ENCODE results near the gene TGFBR3L. TPM values are rescaled to one million over a fixed set of nuclear protein-coding genes. Genes with fewer than 3 reads are reported as not detected.

The TGFBR3L gene
- total RNA-seq, 1 experiment from 2014 or later: 12.5 TPM

- H3K4me1 ChIP-seq (ENCODE audit: control insufficient read depth, insufficient read depth, low read length): peaks cover 32% of the 10 kb centered on the region
- CTCF ChIA-PET: no interaction called here
- POLR2A ChIA-PET: no interaction called here
Measured at GRCh38 chr19:7932276-7932929, 17.8 kb downstream of the TGFBR3L start.

GRCh38 chr19:7932930-7933300 lies 18.3 kb downstream of the TGFBR3L start:
- DNase-seq (ENCODE audit: low read depth, low spot score) (no peak), ATAC-seq (no peak)
- in situ Hi-C loops (cut with HindIII; ENCODE audit: low pct_unique_long_range_greater_than_20kb, low sequenced_read_pairs) (no loop called here), intact Hi-C loops (cut with micrococcal nuclease; ENCODE audit: unreplicated experiment) (no loop called here)
- Histone ChIP-seq H3K4me1 (ENCODE audit: control insufficient read depth, insufficient read depth, low read length) (peaks cover 26% of the 10 kb centered on the region), H3K27me3 (ENCODE audit: control insufficient read depth, insufficient read depth, low read length) (no peaks in the 10 kb centered on the region), H3K9me3 (ENCODE audit: control insufficient read depth, insufficient read depth, low read depth, low read length) (no peaks in the 10 kb centered on the region), H3K36me3 (ENCODE audit: control insufficient read depth, insufficient read depth, low read length) (no peaks in the 10 kb centered on the region; the same call in 1 of the 2 replicates), H3K27ac (ENCODE audit: low read length) (no peak overlapping the region), H3K4me3 (ENCODE audit: low read depth in 2 of 2, low read length in 2 of 2) (no peak overlapping the region)
- BruUV-seq (replicated peaks): no TSS peak
- POLR2A ChIA-PET: no interaction called here
- CTCF ChIA-PET: no interaction called here
- TF ChIP-seq TCF7L2 (IDR thresholded peaks at IDR 0.05; ENCODE audit: low read depth, low read length) (no peak), POLR2AphosphoS5 (IDR thresholded peaks at IDR 0.05; ENCODE audit: low read depth, low read length) (no peak), CTCF (IDR thresholded peaks at IDR 0.05) (no peak), SIN3A (IDR thresholded peaks at IDR 0.05; ENCODE audit: borderline replicate concordance, insufficient read depth, low read depth, low read length) (no peak), REST (IDR thresholded peaks at IDR 0.05; ENCODE audit: insufficient read depth in 1 of 2, low read depth in 2 of 2, low read length in 1 of 2) (no peak)

More at GRCh38 chr19:7932276-7932929, 17.8 kb downstream of the TGFBR3L start:
- in situ Hi-C loops (cut with HindIII; ENCODE audit: low pct_unique_long_range_greater_than_20kb, low sequenced_read_pairs): no loop called here
- BruUV-seq (replicated peaks): no TSS peak
- DNase-seq (ENCODE audit: low read depth, low spot score): no peak
- Histone ChIP-seq H3K36me3 (ENCODE audit: control insufficient read depth, insufficient read depth, low read length) (no peaks in the 10 kb centered on the region; the same call in 1 of the 2 replicates), H3K4me3 (ENCODE audit: low read depth in 2 of 2, low read length in 2 of 2) (no peak overlapping the region), H3K27ac (ENCODE audit: low read length) (no peak overlapping the region), H3K9me3 (ENCODE audit: control insufficient read depth, insufficient read depth, low read depth, low read length) (no peaks in the 10 kb centered on the region), H3K27me3 (ENCODE audit: control insufficient read depth, insufficient read depth, low read length) (no peaks in the 10 kb centered on the region)
- no peak for ATAC-seq
- intact Hi-C loops (cut with micrococcal nuclease; ENCODE audit: unreplicated experiment): no loop called here
- TF ChIP-seq SIN3A (IDR thresholded peaks at IDR 0.05; ENCODE audit: borderline replicate concordance, insufficient read depth, low read depth, low read length) (no peak), POLR2AphosphoS5 (IDR thresholded peaks at IDR 0.05; ENCODE audit: low read depth, low read length) (no peak), TCF7L2 (IDR thresholded peaks at IDR 0.05; ENCODE audit: low read depth, low read length) (no peak), REST (IDR thresholded peaks at IDR 0.05; ENCODE audit: insufficient read depth in 1 of 2, low read depth in 2 of 2, low read length in 1 of 2) (no peak), CTCF (IDR thresholded peaks at IDR 0.05) (no peak)

All from Panc1 (cell line).